Mucosa of descending colon (tissue), 3 donors: Measurements from ENCODE around the gene SCRG1. TPM values are rescaled to one million over a fixed set of nuclear protein-coding genes. Genes with fewer than 3 reads are reported as not detected.

Experiments used
- ATAC-seq: fragments of 200-7000 bp; cut with Tn5 transposase; one replicate; pipeline ENCODE4 v1.9.1; 2020; ENCODE audit warnings: mild to moderate bottlenecking, moderate library complexity
- DNase-seq, 3 donors: peaks; one replicate each; pipeline ENCODE4 v3.0.0-alpha.2; 2020
- H3K36me3 ChIP-seq: fragments of 200-600 bp; one replicate; pipeline ENCODE4 v1.8.0; 2021; ENCODE audit warnings: low read depth, mild to moderate bottlenecking
- H3K4me1 ChIP-seq: fragments of 200-600 bp; one replicate; pipeline ENCODE4 v1.8.0; 2021; ENCODE audit warnings: low read depth, mild to moderate bottlenecking
- H3K4me3 ChIP-seq: fragments of 200-600 bp; one replicate; pipeline ENCODE4 v1.8.0; 2021; ENCODE audit warnings: mild to moderate bottlenecking
- H3K9me3 ChIP-seq: fragments of 200-600 bp; one replicate; pipeline ENCODE4 v1.8.0; 2021; ENCODE audit warnings: mild to moderate bottlenecking
- intact Hi-C, 2 donors: fragments of 100-400 bp; cut with DNase I in 1 of 2; cut with micrococcal nuclease in 1 of 2; formaldehyde crosslinking; loops; one replicate each; pipeline versions ENCODE4 v1.11.0 to v1.11.1; 2022; cut with DNase I, micrococcal nuclease
- total RNA-seq, 3 donors: library from RNA; stranded (reverse); fragmentation: NEBNext Ultra II Directional in 2 of 3; extraction: Animal tissue kit (Norgen Biotek cat#: 25700) in 2 of 3; gene quantifications; one replicate each; pipeline versions ENCODE4 v1.2.1 to v1.2.4, GENCODE V29; 2021 to 2023
- TF ChIP-seq, protein P1 (sequence below): fragments of 200-600 bp; IDR thresholded peaks from one replicate; pipeline ENCODE4 v1.8.0; 2022; ENCODE audit warnings: antibody characterized with exemption, mild to moderate bottlenecking
- donor health status: DM: no; HTN: no; CAD: no; lungs with moderate emphysema.
- donor health status: DM: no; HTN: no; CAD: no.
- donor health status: DM: no; HTN: yes; CAD: no.

The SCRG1 gene
- total RNA-seq, 3 donors from 2014 or later = 0.06 to 3.4 (median 0.41) TPM

DNA sequence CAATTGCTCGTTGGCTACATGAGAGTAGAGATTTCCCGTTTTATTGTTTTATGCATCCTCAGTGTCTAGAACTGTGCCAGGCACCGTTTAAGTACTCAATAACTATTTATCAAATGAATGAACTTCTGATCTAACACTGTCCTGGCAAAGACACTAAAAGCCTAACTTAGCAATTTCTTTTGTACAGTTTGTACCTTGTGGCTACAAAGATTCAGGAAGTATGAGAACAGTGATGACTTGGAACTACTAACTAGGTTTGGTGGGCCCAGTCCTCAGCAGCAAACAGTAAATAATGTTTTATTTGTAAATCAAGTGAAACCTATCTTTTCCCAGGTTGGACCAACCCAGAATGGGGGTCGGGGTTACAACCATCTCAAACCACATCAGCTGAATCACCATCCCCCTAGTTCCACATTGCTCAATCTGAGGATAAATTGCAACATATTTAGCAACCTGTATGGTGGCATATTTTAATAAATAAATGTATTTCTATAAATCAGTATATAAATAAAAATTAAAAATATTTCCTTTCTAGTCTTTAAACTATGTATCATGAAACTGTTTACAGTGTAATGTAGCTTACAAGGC lies 12.3 kb upstream of the SCRG1 start:
- DNase-seq (no peak), ATAC-seq (no peak)
- TF ChIP-seq, protein P1, sequence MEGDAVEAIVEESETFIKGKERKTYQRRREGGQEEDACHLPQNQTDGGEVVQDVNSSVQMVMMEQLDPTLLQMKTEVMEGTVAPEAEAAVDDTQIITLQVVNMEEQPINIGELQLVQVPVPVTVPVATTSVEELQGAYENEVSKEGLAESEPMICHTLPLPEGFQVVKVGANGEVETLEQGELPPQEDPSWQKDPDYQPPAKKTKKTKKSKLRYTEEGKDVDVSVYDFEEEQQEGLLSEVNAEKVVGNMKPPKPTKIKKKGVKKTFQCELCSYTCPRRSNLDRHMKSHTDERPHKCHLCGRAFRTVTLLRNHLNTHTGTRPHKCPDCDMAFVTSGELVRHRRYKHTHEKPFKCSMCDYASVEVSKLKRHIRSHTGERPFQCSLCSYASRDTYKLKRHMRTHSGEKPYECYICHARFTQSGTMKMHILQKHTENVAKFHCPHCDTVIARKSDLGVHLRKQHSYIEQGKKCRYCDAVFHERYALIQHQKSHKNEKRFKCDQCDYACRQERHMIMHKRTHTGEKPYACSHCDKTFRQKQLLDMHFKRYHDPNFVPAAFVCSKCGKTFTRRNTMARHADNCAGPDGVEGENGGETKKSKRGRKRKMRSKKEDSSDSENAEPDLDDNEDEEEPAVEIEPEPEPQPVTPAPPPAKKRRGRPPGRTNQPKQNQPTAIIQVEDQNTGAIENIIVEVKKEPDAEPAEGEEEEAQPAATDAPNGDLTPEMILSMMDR = no peak
- Histone ChIP-seq H3K4me1 (no peaks in the 10 kb centered on the region), H3K36me3 (no peaks in the 10 kb centered on the region), H3K4me3 (no peak overlapping the region), H3K9me3 (no peaks in the 10 kb centered on the region)
- intact Hi-C loops = loop anchor here (5.0 to 10.0 kb wide), 2 partner anchors 94 to 96 kb away; no protein-coding TSS in a partner anchor

DNA sequence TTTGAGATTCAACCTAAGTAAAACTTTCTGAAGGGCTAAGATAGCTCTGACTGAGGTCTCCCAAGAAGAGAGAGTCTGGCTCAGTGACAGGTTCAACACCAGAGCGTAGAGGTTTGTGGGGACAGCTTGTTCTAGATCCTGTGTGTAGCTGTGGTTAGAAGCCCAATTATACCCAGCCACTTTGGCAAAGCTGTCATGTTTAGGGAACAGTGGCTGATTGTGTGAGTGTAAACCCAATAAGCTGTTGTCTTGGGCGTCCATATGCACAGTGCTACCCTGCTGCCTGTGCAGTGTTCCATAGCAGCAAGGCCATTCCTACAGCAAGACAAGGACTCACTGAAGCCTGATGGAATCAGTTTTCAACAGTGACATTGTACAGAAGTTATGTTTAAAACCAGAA lies 11.2 kb upstream of the SCRG1 start:
- H3K4me1 ChIP-seq = no peaks in the 10 kb centered on the region
- H3K9me3 ChIP-seq = no peaks in the 10 kb centered on the region
- H3K36me3 ChIP-seq = no peaks in the 10 kb centered on the region
- DNase-seq = no peak
- TF ChIP-seq, protein P1 = no peak
- intact Hi-C loops = loop anchor here (5.0 to 10.0 kb wide), 2 partner anchors 93 to 95 kb away; no protein-coding TSS in a partner anchor
- no peak for ATAC-seq
- H3K4me3 ChIP-seq = no peak overlapping the region

DNA sequence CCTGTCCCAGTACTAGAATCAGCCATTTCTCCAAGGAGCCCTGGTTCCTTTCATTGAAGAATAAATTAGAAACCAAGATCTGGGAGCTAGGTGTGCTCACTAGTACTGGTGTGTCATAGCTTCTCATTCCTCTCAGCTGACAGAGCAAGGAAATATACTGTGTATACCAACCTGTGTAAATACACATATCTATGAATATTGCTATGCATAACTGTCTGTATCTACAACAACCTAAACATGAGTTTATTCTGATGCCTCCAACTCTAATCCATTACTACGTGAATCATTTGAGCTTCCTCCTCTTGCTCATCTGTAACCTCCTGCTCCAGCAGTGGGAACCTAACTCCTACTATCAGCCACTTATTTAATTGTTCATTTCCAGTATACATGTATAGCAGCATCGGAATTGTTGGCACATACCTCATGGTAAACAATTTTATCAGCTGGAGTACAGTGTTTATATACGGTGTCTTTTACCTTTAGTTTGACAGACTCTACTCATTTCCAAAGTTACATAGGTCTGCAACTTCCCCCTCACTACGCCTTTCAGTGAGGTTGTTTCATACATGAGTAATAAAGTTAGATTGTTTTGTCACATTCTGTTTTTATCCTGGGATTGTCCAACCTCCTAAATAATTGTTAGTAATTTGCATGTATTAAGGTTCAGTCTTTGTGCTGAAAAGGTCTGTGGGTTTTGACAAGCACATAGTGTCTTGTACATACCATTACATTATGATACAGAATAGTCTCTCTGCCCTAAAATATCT lies 7.1 kb upstream of the SCRG1 start:
- Histone ChIP-seq H3K4me3 (no peak overlapping the region), H3K36me3 (no peaks in the 10 kb centered on the region), H3K4me1 (no peaks in the 10 kb centered on the region), H3K9me3 (no peaks in the 10 kb centered on the region)
- intact Hi-C loops = no loop called here
- ATAC-seq (no peak), DNase-seq (no peak)
- TF ChIP-seq, protein P1 = no peak

DNA sequence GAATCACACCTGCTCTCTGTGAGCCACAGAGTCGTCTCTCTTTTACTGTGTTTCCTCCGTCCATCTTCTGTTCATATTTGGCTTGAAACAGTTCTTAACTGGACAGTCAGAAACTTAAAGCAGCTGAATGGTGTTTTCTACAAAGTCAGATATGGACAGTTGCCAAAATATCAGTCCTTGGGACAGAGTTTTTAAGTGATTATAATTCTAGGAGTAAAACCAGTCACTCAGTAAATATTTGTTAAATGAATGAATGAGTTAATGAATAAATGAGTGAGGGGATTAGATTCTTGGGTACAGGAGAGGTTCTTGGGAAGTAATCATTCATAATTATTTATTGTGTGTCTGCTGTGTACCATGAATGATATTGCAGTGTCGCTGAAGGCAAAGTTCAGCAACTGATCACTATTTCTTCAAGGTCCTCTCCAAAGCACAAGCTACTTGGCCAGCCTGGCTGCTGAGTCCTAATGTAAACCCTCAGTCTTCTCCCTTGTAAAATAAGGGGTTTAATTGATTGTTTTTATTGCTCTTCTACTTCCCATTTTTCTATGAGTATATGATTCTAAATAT lies 5.5 kb upstream of the SCRG1 start:
- no peaks in the 10 kb centered on the region for H3K4me1 ChIP-seq
- no peak overlapping the region for H3K4me3 ChIP-seq
- DNase-seq (no peak), ATAC-seq (no peak)
- H3K9me3 ChIP-seq = no peaks in the 10 kb centered on the region
- intact Hi-C loops = no loop called here
- TF ChIP-seq, protein P1 = no peak
- H3K36me3 ChIP-seq = no peaks in the 10 kb centered on the region

DNA sequence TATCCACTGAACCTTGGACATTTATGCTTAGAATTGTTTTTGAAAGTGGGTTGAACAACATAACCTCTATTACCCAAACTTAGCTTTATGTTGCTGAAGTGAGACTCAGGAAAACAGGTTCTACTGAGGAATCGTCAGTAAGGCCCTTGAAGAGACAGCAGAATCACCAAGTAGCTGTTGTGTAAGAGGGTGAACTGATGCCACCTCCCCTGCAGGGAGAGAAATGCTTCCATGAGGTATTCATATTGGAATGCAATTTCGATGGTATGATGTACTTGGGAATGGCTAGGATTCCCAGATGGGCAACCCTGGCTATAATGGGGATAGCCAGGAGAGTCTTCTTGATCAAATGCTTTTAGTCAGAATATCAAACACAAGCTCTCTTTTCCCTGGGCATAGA lies 4.1 kb upstream of the SCRG1 start:
- intact Hi-C loops = no loop called here
- ATAC-seq = no peak

More for the DNA sequence above, 4.1 kb upstream of the SCRG1 start:
- Histone ChIP-seq H3K4me3 (no peak overlapping the region), H3K36me3 (no peaks in the 10 kb centered on the region), H3K4me1 (no peaks in the 10 kb centered on the region), H3K9me3 (no peaks in the 10 kb centered on the region)
- DNase-seq = no peak
- TF ChIP-seq, protein P1 = no peak
